HG02885 (cell line): ENCODE results near the gene PIAS1.
A peak's percentile ranks its signal among the peaks of the same experiment; 100 is the strongest.
"Not testable (repeated sequence)": the region's sequence is repeated elsewhere in the genome, so short reads cannot be mapped to it uniquely, and the experiment has no call there.

Experiments used
- ATAC-seq: cut with Tn5 transposase; IDR thresholded peaks from one replicate; pipeline ENCODE4 v1.9.1; 2021; ENCODE audit warnings: mild to moderate bottlenecking; ENCODE audit not compliant: unreplicated experiment, poor library complexity

The PIAS1 gene

DNA sequence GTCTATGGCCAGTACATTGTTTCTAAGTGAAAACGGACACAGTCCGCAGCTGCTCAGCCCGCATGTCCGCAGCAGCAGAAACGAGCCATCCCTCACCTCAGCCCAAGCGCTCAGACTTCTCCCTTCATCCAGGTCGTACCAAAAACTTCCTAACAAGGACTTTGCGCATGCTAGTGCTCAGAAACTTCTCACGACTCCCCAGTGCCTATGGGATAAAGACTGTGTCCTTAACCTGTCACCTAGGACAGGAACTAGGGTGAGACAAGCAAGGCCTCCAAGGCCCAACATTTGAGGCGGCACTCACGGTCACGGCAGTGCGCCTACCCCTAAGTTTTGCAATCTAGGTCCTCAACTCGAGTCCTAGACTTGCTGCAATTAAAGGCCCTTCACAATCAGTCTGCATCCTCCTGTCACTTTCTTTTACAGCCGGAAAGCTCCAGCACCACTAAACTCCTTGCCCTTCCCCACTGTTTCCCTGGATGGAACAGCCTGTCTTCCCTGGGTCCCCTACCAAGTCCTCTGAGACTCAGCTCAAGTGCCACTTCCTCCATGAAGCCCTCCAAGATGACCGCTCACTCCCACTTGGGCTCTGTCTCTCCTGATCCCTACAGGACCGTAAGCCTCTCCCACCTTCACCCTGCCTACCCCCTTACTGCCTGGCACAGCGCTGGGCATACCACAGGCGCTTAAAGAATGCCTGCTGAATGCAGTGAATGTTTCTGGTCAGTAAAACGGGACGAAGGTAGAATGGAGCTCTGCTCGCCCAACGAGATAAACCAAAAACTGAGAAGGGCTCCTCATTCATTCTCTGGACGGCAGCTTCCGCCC is 174.2 kb downstream of the PIAS1 start:
- no peak for ATAC-seq

DNA sequence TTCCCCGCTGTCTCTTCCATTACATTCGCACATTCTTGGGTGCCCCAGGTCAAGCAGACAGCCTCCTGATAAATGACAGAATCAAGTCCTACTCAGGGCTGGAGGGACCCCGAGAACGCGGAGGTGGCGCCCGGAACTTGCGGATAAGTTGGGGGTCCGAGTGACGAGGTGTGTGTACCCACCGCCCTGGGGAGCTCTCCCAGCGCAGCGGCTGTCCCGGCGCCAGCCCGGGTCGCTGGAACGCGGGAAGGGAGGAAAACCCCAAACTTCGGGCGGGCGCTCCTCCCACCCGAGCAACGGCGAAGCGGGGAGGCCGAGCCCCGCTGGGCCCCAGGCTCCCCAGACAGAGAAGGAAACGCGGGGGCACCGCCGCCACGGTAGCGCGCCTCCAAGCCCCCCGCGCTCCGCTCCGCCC is 174.9 kb downstream of the PIAS1 start:
- ATAC-seq = peak; percentile 6

DNA sequence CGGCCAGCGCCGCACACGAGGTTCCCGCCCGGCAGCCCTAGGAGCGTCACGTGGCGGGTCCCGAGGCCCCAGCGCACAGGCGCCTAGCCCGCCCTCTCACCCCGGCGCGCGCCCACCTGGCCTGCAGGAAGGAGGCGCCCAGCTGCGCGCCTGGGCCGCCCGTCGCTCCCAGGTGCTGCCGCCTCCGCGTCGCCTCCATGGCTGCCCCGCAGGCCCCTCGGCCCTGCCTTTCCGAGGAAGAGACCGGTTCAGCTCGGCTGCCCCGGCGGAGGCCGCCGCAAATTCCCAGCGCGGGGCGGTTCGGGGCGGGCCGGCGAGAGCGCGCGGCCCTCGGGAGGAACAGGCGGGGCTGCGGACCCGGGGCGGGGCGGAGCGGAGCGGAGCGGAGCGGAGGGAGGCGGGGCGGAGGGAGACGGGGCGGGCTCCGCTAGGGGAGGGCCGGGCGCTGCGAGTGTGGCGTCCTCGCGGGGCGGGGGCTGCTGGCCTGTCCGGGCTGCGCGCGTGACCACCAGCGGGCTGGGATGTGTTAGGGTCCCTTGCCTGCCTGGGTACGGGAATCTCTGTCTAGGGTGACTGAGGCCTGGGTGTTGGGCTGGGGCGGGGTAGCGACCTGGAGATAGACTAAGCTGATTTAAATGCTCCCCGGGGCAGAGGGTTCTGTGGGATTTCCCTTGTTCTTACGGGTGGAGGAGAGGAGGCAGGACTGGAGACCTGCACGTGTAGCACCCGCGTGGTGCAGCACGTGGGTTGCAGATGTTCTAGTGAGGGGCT is 175.5 kb downstream of the PIAS1 start, which contains the start of gene CLN6:
Gene CLN6 (minus strand): TSS at position 343 of the 771 bp plus-strand sequence. CDS start 144 bp downstream, at position 199.
- ATAC-seq = peak; percentile 72

DNA sequence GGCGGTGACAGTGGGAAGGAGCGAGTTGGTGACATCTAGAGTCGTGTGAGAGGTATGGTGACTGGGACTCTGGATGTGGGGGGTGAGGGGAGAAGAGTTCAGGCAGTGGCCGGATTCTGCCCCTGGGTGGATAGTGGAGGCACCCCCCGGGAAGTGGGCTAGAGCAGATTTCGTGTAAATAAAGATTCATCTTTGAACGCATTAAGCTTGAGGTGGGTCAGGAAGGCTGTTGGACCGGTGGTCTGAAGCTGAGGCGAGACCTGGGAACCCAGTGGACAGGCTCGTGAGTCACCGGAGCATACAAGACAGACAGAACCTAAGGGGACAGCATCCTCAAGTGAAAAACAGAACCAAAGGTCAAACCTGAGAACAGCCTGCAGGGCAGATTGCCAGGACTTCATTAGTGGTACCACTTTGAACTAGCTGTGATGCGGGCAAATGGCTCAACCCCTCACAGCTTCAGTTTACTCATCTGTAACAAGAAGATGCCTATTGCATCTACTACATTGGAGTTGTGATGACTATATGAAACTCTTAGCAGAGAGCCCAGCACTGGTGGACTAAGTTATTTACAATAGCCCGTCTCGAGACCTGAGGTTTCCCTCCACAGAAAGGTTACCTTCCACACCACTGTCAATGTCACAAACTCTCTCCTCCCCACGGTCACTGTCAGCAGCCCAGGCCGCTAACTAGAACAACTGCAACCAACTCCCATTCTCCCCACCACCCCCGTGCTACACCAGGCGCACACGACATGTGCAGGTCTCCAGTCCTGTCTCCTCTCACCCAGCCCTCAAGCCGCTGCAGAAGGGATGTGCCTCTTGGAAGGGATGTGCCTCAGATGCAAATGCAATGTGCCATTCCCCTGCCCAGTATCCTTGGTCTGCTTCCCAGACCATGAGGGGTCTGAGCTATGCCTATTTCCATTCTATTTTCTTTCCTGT is 176.3 kb downstream of the PIAS1 start:
- peak; percentile 33 for ATAC-seq

DNA sequence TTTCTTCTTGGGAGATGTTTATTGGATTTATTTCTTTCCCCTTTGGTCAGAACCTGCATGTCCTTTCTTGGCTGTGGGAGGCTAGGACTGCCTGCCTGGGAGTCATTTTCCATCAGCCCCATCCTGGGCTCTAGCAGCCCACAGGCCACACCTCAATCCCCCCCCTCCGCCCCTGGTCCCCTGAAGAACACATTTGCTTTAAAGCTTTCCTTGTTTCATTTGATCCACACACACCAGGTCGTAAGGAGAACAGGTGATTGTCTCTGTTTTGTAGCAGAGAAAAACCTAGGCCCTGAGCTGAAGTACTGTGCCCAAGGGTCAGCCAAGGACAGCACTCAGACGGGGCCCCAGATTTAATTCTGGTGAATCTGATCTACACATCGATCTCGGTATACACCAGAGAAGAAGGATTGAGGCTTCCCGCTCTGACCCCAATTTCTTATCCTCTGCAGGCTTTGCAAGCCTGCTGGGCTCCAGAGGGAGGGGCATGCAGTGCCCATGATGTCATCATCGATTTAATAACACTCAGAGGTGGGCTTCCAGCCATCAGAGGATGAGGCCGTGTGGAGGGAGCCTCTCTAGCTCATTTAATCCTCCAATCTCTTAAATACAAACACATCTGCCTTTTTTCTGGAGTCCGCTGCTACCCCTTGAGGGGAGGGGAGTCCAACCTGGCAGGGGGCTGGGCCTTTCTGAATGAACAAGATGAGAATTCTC is 177.1 kb downstream of the PIAS1 start:
- no peak for ATAC-seq

DNA sequence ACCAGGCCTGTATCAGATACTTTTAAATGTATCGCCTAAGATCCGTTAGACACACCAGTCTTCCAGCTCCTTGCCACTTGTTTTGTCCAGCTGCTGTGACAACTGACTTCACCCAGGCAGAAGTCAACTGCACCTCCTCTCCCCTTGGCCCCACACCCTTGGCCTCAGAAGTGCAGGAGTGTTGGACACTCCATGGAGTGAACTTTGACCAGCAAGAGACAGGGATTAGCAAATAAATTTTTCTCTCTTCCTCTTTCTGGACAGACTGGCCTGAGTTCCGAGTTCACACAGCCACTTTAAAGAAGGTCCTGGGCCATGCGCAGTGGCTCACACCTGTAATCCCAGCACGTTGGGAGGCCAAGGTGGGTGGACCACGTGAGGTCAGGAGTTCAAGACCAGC is 178.3 kb downstream of the PIAS1 start:
- ATAC-seq = no peak

DNA sequence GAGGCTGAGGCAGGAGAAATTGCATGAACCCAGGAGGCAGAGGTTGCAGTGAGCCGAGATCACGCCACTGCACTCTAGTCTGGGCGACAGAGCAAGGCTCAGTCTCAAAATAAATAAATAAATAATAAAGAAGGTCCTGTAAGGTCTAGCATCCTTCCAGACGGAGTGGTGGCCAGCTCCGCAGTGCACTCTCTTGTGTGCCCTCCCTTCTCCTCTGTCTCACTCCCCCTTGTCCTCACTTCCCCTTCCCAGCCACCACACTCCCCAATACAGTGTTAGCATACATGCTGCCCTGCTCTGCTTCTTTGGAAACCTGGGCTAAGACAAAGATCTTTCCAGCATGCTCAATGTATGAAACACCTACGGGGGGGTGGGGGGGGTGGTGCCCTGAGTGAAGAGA is 178.8 kb downstream of the PIAS1 start:
- no peak for ATAC-seq

DNA sequence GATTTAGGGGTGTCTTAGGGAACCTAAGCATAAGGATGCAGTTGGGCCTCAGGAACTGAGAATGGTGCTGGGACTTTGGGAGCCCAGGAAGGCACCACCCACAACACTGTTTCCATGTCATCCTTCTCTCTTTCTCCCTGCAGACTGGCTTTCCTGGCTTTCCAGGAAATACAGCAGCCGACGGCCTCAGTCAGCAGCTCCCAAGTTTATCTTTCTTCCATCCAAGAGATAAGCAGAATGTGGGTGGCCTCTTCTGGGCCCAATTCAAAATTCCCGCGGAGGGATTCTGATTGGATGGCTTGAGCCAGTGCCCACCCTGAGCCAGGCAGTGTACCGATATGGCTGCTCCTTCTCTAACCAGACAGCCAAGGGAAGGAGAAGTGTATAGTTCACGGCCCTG is 179.9 kb downstream of the PIAS1 start:
- ATAC-seq = no peak

DNA sequence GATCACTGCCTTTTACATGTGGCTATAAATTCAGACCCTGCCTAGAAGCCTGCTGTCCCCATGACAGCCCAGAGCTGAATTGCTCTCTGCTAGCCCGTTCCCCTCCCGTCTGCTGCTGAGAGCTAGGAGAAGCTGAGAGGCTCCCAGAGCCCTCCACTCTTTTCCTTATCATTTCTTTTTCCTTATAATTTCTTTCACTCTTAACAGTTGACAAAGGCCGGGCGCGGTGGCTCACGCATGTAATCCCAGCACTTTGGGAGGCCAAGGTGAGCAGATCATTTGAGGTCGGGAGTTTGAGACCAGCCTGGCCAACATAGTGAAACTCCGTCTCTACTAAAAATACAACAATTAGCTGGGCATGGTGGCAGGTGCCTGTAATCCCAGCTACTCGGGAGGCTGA is 180.4 kb downstream of the PIAS1 start:
- ATAC-seq = not testable (repeated sequence)

DNA sequence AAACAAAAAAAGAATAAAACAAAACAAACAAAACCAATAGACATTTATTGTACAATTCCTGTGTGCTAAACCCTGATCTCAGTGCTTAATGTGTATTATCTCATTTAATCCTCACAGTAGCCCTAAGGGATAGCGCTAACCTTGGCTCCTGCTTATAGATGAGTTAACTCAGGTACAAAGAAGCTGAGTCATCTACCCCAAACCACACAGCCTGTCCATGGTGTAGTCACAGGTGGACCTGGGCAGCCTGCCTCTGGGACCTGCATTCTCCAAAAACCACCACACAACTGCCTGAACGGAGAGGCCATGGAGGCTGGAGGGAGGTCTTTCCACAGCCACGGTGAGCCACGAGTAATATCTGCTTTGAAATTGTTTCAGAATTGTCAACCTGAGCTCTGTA is 180.9 kb downstream of the PIAS1 start:
- ATAC-seq = no peak

DNA sequence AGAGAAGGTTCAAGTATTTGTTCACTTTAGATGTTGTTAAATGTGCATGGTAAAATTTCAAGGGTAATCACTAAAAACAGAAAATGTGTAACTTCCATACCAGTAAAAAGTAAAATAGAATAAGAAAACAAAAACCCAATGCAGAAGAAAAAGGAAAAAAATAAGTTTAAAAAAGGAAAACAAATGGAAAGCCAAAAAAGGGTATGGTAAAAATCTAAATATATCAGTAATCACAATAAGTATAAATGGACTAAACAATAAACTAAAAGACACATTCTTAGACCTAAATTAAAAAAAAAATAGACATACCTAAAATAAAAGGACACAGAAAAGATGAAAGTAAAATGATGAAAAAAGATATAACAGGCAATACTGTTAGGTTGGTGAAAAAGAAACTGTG is 184.9 kb downstream of the PIAS1 start:
- ATAC-seq = no peak

DNA sequence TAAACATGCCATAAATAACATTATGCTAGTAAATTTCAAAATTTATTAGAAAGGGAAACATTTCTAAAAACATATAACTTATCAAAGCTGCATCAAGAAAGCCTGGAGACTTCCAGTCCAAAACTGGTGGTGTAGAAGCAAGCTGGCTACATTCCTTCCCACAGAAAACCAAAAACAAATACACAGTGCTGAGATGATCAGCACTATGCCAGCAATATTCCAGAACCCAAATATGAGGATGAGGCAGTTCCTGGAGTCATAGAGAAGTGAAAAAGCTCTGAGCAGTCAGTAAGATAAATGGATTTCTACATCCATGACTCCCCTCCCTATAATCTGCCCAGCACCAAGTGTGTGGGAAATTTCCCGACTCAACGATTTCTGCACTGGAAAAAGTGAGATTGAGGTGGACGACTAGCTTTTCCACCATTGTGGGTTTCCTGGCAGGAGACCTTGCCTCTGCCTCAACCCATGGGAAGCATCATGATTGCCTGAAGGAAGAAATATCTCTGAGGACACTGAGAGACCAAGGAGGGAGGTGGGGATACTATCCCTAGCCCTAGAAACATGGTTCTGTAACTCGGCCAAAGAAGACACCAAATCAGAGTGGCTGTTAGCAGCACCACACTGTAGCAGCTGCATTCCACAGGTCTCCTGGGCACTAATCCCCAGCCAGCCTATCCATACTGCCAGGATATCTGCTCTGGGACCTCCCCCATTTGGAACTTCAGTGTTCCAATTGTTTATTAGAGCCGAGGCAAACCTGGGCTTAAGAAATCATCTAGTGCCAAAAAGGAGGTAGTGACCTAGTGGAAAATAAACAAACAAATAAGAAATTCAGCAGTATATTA is 187.2 kb downstream of the PIAS1 start:
- no peak for ATAC-seq
